ENCODE results near the gene CCDC107.

Gene CCDC107

DNA sequence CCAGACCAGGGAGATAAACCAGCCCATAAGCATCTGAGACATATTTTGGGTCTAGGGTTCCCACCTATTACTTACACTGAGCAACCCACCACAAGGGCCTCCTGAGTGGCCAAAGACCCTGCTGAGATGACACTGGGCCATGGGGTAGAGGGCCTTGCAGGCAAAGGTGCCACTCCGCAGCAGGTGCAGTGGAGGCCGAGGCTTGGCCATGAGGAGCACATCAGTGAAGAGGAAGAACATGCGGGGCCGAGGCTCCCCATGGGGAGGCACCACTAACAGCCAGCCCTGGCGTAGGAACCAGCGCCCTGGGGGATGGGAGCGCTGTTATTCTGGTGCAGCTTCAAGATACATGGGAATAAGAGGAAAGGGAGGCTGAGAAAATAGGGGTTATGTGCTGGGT lies 4.3 kb downstream of the CCDC107 start:
- no peak for DNase-seq

DNA sequence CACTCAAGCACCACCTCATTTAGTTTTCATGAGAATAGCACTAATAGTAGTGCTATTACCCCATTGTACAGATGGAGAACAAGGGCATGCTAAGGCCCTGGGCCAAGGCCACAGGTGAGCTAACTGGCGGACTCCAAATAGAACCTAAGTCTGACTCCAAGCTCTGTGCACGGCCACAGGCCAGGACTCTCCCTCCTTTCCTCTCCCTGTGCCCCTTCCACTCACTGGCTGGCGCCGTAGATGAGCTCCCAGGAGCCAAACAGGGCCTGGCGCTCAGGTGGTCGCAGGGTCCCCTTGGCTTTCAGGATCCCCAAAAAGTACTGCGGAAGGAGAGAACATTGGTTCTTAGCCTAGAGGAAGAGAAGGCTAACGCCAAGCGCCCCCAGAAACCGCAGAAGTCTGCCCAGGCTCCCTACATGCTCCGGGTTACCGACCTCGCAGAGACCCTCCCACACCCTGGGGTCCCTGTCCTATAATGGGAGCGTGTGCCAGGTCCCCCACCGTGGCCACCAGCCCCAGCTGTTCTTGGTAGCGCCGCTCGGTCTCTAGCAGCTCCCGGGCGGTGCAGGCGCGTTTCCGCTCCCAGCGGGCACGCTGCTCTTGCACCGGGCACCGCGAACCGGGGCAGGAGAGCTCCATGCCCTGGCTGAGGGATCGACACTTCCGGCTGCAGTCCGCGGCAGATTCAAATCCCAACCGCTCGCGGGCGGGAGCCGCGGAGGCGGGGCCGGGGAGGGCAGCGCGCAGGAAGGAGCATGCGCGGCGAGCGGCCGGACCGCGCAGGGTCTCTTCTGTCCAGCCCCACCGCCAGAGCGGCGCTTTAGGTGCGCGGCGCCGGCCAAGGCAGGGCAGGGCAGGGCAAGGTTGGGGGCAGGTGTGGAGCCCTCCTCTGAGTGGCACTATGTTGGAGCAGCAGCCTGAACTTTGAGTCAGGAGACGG lies 6.7 kb downstream of the CCDC107 start, which contains the start of gene ARHGEF39:
TSS of gene ARHGEF39 (minus strand) at position 665 of the 940 bp plus-strand sequence. CDS start at position 639, 26 bp downstream.
- peak; percentile 63 for DNase-seq

DNA sequence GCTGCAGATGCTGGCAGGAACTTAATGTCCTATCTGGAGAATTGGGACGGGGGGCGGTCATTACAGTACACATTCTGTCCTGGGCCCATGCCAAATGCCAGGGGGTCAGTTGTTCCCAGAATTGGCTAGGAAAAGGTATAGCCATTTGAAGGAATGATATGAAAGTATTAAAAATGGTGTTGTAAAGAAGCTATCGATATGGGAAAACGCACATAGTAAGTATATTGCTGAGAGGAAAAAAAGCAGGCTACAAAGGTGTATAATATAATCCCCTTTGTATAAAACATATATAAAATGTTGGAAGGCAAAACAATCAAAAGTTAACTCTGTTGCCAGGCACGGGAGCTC lies 7.4 kb downstream of the CCDC107 start:
- no peak for DNase-seq

DNA sequence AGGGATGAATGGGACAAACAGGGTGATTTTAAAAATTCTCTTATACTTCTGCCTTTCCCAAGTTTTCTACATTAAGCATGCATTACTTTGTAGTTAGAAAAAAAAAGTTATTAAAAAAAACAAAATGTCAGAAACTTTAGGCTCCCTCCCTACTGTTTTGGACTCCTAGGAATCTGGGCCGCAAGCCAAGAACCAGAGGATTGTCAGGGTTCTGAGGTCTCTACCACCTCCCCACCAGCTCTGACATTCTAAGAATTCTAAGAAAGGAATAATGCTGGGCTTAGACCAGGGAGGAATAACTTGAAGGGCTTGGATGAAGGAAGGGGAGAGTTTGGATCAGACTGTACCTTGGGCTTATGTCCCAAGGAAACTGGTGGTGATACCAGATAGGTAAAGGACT lies 8.0 kb downstream of the CCDC107 start:
- no peak for DNase-seq

DNA sequence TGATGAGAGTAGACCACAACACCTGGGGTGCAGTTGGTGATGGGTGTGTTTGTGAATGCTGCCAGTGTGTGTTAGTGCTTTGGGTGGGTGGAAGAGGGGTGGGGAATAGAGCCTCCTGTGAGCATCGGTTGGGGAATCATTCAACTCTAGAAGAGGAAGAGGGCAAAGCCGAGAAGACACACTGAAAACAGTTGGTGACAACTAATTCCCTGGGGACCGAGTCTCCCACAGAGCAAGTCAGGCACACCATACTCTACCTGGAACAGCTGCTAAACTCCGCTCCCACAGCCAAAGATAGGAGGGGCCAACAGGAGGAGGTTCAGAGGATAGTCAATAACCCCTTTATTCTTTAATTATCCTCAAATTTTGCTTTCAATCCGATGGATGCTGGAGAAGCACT lies 8.5 kb downstream of the CCDC107 start:
- no peak for DNase-seq

DNA sequence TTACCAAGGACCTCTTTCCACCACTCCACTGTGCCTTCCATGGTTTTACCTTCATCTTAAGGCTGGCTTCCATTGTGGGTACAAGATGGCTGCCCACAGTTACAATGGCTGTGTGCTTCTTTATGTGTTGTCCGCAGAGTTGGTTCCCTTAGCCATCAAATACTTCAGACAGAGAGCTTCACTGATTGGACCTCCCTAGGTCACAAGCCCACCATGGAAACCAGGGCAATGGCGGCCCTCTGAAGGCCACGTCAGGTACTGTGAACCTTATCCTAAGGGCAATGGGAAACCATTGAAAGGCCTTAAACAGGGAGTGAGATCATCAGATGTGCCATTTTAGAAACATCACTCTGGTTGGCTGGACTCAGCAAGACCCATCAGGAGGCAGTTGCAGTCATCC lies 9.8 kb downstream of the CCDC107 start:
- DNase-seq: no peak

DNA sequence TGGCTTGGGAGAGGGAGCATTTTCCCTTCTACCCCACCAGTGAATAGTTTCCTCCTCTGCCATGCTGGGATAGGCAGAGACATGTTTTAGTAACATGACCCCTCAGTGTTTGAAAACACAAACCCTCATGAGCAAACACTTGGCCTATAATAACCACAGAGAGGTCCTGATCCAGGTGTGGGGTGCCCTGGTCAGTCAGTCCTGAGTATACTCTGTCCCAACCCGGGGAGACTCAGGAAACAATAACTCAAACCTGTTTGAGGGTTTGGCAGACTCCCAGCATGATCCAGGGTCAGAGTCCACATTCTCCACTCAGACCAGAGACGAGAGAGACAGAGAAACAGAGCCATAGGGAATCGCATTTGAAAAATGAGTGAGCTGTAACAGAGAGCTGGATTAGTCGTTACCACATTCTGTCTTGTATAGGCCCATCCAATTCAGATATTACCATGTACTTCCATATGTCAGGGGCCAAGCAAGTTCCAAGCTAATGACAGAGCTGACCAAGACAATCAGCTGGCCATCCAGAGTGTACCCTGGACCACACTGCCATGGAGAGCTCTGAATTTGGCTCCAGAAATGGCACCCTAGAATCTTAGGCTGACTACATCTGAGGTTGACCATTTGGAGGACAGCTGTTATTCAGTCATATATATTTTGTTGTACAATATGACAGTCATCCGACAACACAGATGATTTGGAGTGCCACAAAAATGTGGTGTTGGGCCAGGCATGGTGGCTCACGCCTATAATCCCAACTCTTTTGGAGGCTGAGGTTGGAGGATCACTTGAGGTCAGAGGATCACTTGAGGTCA lies 11.4 kb downstream of the CCDC107 start:
- DNase-seq: no peak

DNA sequence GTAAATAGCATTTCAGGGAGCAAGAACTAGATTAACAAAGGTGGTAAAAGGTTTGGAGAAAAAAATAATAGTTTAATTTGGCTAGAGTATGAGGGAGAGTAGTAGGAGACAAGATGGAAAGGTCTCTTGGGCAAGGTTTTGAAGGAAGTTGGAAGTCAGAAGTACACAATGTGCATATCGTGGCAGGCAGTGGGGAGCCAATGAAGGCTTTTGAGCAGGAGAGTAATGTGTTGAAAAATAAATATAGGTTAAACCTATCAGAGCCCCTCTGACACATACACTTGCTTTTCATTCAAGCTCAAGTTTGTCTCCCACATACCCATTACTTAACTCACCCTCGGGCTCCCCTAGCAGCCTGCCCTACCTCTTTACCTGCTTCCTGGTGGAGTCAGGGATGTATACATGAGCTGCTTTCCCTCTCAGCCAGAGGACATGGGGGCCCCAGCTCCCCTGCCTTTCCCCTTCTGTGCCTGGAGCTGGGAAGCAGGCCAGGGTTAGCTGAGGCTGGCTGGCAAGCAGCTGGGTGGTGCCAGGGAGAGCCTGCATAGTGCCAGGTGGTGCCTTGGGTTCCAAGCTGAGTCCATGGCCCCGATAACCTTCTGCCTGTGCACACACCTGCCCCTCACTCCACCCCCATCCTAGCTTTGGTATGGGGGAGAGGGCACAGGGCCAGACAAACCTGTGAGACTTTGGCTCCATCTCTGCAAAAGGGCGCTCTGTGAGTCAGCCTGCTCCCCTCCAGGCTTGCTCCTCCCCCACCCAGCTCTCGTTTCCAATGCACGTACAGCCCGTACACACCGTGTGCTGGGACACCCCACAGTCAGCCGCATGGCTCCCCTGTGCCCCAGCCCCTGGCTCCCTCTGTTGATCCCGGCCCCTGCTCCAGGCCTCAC lies 15.3 kb downstream of the CCDC107 start, which contains the start of gene CA9:
TSS of gene CA9 (plus strand) at position 797 of the 893 bp plus-strand sequence. CDS start at position 829, 32 bp downstream.
- DNase-seq: no peak

DNA sequence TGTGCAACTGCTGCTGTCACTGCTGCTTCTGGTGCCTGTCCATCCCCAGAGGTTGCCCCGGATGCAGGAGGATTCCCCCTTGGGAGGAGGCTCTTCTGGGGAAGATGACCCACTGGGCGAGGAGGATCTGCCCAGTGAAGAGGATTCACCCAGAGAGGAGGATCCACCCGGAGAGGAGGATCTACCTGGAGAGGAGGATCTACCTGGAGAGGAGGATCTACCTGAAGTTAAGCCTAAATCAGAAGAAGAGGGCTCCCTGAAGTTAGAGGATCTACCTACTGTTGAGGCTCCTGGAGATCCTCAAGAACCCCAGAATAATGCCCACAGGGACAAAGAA lies 15.9 kb downstream of the CCDC107 start:
- no peak for DNase-seq

DNA sequence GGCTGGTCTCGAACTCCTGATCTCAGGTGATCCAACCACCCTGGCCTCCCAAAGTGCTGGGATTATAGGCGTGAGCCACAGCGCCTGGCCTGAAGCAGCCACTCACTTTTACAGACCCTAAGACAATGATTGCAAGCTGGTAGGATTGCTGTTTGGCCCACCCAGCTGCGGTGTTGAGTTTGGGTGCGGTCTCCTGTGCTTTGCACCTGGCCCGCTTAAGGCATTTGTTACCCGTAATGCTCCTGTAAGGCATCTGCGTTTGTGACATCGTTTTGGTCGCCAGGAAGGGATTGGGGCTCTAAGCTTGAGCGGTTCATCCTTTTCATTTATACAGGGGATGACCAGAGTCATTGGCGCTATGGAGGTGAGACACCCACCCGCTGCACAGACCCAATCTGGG lies 17.1 kb downstream of the CCDC107 start:
- no peak for DNase-seq

DNA sequence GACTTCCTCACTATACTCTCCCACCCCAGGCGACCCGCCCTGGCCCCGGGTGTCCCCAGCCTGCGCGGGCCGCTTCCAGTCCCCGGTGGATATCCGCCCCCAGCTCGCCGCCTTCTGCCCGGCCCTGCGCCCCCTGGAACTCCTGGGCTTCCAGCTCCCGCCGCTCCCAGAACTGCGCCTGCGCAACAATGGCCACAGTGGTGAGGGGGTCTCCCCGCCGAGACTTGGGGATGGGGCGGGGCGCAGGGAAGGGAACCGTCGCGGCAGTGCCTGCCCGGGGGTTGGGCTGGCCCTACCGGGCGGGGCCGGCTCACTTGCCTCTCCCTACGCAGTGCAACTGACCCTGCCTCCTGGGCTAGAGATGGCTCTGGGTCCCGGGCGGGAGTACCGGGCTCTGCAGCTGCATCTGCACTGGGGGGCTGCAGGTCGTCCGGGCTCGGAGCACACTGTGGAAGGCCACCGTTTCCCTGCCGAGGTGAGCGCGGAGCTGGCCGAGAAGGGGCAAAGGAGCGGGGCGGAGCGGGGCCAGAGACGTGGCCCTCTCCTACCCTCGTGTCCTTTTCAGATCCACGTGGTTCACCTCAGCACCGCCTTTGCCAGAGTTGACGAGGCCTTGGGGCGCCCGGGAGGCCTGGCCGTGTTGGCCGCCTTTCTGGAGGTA lies 17.8 kb downstream of the CCDC107 start:
- no peak for DNase-seq

DNA sequence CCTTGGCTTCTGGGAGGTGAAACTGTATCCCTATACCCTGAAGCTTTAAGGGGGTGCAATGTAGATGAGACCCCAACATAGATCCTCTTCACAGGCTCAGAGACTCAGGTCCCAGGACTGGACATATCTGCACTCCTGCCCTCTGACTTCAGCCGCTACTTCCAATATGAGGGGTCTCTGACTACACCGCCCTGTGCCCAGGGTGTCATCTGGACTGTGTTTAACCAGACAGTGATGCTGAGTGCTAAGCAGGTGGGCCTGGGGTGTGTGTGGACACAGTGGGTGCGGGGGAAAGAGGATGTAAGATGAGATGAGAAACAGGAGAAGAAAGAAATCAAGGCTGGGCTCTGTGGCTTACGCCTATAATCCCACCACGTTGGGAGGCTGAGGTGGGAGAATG lies 21.0 kb downstream of the CCDC107 start:
- no peak for DNase-seq

DNA sequence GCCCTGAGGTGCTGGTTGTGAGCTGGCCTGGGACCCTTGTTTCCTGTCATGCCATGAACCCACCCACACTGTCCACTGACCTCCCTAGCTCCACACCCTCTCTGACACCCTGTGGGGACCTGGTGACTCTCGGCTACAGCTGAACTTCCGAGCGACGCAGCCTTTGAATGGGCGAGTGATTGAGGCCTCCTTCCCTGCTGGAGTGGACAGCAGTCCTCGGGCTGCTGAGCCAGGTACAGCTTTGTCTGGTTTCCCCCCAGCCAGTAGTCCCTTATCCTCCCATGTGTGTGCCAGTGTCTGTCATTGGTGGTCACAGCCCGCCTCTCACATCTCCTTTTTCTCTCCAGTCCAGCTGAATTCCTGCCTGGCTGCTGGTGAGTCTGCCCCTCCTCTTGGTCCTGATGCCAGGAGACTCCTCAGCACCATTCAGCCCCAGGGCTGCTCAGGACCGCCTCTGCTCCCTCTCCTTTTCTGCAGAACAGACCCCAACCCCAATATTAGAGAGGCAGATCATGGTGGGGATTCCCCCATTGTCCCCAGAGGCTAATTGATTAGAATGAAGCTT lies 21.8 kb downstream of the CCDC107 start:
- no peak for DNase-seq

DNA sequence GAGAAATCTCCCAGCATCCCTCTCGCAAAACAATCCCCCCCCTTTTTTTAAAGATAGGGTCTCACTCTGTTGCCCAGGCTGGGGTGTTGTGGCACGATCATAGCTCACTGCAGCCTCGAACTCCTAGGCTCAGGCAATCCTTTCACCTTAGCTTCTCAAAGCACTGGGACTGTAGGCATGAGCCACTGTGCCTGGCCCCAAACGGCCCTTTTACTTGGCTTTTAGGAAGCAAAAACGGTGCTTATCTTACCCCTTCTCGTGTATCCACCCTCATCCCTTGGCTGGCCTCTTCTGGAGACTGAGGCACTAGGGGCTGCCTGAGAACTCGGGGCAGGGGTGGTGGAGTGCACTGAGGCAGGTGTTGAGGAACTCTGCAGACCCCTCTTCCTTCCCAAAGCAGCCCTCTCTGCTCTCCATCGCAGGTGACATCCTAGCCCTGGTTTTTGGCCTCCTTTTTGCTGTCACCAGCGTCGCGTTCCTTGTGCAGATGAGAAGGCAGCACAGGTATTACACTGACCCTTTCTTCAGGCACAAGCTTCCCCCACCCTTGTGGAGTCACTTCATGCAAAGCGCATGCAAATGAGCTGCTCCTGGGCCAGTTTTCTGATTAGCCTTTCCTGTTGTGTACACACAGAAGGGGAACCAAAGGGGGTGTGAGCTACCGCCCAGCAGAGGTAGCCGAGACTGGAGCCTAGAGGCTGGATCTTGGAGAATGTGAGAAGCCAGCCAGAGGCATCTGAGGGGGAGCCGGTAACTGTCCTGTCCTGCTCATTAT lies 22.4 kb downstream of the CCDC107 start:
- DNase-seq: no peak

DNA sequence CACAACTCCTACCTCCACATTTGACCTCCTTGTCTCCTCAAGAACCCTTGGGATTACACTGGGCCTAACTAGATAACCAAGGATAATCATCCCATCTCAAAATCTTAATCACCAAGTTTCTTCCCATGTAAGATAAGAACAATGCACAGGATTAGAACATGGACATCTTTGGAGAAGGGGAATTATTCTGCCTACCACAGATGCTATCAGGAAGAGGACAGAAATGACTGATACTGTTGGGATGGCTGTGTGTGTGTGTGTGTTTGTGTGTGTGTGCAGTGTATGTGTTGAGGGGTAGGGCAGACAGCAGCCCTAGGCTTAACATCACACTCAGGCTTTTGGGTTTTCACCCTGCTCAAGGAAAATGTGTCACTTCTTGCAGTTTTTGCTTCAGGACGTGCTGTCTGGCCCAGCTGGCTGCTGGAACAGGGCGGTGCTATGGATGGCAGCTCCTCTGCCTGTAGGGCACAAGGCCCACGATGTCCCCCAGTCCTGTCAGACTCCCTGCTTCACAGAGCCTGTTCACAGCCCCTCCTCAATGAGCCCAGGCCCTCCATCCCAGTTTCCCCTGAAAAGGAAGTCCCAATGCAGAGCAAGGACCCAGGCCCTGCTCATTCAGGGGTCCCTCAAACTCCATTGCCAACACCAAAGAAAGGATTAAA lies 23.4 kb downstream of the CCDC107 start:
- DNase-seq: no peak

DNA sequence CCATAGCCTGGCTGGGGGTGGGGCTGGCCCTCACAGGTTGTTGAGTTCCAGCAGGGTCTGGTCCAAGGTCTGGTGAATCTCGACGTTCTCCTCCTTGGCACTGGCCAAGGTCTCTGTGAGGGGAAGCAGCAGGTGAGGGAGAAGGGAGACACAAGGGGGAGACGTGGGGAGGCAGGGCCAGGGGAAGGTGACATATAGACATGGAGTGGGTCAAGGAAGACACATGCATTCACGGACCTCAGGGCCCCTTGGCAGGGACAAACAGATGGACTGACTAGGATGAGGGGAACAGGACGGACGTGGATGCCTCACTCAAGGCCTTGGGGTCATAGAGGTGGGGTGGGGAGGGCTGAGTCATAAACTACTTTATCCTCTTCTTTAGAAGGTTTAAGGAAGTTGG lies 24.0 kb downstream of the CCDC107 start:
- no peak for DNase-seq

DNA sequence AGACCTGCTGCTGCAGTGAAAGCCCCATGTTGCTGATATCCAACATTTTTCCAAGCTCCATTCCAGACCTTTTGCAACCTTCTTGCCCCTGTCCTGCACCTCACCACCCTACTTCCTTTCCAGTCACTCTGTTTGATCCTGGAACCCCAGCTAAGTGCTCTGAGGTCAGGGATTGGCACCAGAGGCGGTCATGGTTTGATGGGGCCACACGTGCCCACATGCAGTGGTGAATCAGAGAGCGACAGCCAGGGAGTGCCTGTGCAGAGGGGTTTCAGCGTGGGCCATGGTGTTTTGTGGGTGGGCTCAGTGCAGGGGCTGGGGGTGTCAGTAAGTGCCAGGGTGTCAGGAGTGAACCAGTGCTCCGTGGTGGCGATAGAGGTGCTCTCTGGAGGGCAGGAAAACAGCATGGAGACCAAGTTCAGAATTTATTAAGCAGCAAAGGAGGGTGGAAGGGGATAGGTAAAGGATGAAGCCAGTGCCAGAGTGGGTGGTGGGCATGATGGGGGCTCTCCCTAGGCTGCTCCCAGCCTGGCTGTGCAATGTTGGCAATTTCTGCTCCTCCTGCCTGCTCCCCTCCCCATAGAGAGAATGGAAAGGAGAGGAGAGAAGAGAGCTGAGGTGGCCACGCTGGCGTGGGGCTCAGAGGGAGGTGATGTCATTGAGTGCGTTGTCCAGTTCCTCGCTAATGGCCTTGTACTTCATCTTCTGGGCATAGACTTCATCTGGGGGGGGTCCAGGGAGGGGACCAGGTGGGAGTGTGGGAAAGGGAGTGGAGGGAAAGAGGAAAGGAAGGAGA lies 24.6 kb downstream of the CCDC107 start:
- no peak for DNase-seq

DNA sequence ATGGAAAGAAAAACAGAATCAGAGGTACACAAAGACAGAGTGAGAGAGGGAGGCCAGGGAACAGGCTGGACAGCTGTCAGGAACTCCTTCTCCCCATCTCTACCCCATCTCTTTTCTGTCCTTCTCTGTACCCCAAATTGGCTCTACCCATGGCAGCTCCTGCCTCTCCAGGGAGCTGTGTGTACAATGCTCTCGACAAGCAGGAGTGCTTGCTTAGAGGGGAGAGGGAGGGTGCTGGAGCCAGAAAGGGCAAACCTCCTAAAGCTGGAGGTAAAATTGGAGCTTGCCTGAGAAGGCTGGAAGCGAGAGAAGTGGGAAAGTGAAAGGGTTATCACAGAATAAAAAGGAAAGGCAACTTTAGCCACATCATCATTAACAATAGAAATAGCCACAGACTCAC lies 25.2 kb downstream of the CCDC107 start:
- DNase-seq: no peak

DNA sequence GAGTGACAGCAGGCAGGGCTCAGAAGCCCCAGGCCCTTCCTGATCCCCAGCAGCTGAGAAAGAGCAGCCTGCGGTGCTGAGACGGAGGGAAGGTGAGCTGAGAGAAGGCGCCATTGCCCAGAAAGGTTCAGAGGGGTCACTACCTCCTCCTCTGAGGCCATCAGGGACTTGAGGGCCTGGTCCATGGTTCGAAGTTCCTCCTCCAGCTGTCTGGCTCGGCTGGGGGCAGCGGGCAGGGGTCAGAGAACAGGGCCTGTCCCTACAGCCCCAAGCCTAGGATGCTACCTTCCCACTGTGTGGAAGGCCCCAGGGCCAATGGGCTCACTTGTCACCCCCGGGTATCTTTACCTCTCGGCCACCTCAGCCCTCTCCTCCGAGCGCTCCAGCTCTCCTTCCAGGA lies 26.8 kb downstream of the CCDC107 start:
- DNase-seq: no peak

DNA sequence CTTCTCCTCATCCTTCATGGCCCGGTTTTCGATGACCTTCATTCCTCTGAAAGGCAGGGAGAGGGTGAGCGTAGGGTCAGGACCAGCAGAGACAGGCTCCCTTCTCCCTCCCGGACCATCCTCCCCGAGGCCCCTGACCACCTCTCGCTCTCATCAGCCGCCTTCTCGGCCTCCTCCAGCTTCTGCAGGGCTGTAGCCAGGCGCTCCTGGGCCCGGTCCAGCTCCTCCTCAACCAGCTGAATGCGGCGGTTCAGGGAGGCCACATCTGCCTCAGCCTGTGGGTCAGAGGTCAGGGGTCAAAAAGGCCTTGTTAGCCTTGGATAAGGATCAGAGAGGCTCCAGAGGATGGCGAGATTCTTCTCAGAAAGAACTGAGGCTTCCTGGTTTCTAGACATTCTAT lies 27.4 kb downstream of the CCDC107 start:
- no peak for DNase-seq

Data from NCI-H510A (cell line).